WTC11 (cell line): ENCODE data around the gene SLC7A14. TPM values are rescaled to one million over a fixed set of nuclear protein-coding genes. Genes with fewer than 3 reads are reported as not detected.

ENCODE experiments used
- AR ChIP-seq: fragments of 250-450 bp; sonication (Bioruptor Pico); IDR thresholded peaks from 2 replicates; pipeline ENCODE4 v1.9.0; 2021; ENCODE audit warnings: mild to moderate bottlenecking
- ATF1 ChIP-seq: sonication (generic); formaldehyde crosslinking; IDR thresholded peaks from 2 replicates; pipeline ENCODE4 v1.8.1; 2023; ENCODE audit warnings: mild to moderate bottlenecking, moderate library complexity, missing genetic modification reagents
- ATF2 ChIP-seq: sonication (generic); formaldehyde crosslinking; IDR thresholded peaks from 2 replicates; pipeline ENCODE4 v1.8.1; 2022; ENCODE audit warnings: low read depth, missing genetic modification reagents, borderline replicate concordance
- E2F1 ChIP-seq: sonication (generic); formaldehyde crosslinking; IDR thresholded peaks from 2 replicates; pipeline ENCODE4 v1.8.0; 2022; ENCODE audit warnings: mild to moderate bottlenecking, missing genetic modification reagents
- ELF4 ChIP-seq: sonication (generic); formaldehyde crosslinking; IDR thresholded peaks from 2 replicates; pipeline ENCODE4 v1.8.1; 2022; ENCODE audit warnings: low read depth, mild to moderate bottlenecking, moderate library complexity, missing genetic modification reagents
- ESRRA ChIP-seq: sonication (generic); formaldehyde crosslinking; IDR thresholded peaks from 2 replicates; pipeline ENCODE4 v1.8.1; 2022; ENCODE audit warnings: mild to moderate bottlenecking, missing genetic modification reagents, borderline replicate concordance
- FOXP4 ChIP-seq: sonication (generic); formaldehyde crosslinking; IDR thresholded peaks from 2 replicates; pipeline ENCODE4 v1.8.0; 2022; ENCODE audit warnings: mild to moderate bottlenecking, missing genetic modification reagents
- GTF2I ChIP-seq: fragments of 250-450 bp; sonication (Bioruptor Pico); conservative IDR thresholded peaks from 2 replicates; pipeline ENCODE4 v1.4.0; 2021; ENCODE audit warnings: mild to moderate bottlenecking
- IRF2 ChIP-seq: sonication (generic); formaldehyde crosslinking; IDR thresholded peaks from 2 replicates; pipeline ENCODE4 v1.8.0; 2022; ENCODE audit warnings: low read depth, missing genetic modification reagents, borderline replicate concordance
- JUN ChIP-seq: sonication (generic); formaldehyde crosslinking; IDR thresholded peaks from 2 replicates; pipeline ENCODE4 v1.8.0; 2023; ENCODE audit warnings: mild to moderate bottlenecking, missing genetic modification reagents
- KAT7 ChIP-seq: sonication (generic); formaldehyde crosslinking; IDR thresholded peaks from 2 replicates; pipeline ENCODE4 v1.8.1; 2023; ENCODE audit warnings: missing genetic modification reagents, mild to moderate bottlenecking, borderline replicate concordance
- MYBL2 ChIP-seq: sonication (generic); formaldehyde crosslinking; IDR thresholded peaks from 2 replicates; pipeline ENCODE4 v1.8.1; 2023; ENCODE audit warnings: mild to moderate bottlenecking, moderate library complexity, missing genetic modification reagents
- NFATC4 ChIP-seq: fragments of 250-450 bp; sonication (Bioruptor Pico); IDR thresholded peaks from 2 replicates; pipeline ENCODE4 v1.9.0; 2021; ENCODE audit warnings: mild to moderate bottlenecking
- NFE2L1 ChIP-seq: sonication (generic); formaldehyde crosslinking; IDR thresholded peaks from 2 replicates; pipeline ENCODE4 v1.8.1; 2023; ENCODE audit warnings: missing genetic modification reagents
- NFYB ChIP-seq: sonication (generic); formaldehyde crosslinking; conservative IDR thresholded peaks from 2 replicates; pipeline ENCODE4 v1.8.0; 2022; ENCODE audit warnings: low read depth, missing genetic modification reagents
- NR1H2 ChIP-seq: sonication (generic); formaldehyde crosslinking; IDR thresholded peaks from 2 replicates; pipeline ENCODE4 v1.9.0; 2021; ENCODE audit warnings: mild to moderate bottlenecking, moderate library complexity, missing genetic modification reagents
- NR2C2 ChIP-seq: sonication (generic); formaldehyde crosslinking; IDR thresholded peaks from 2 replicates; pipeline ENCODE4 v1.8.0; 2022; ENCODE audit warnings: mild to moderate bottlenecking, missing genetic modification reagents
- NR3C1 ChIP-seq: sonication (generic); formaldehyde crosslinking; conservative IDR thresholded peaks from 2 replicates; pipeline ENCODE4 v1.8.1; 2023; ENCODE audit warnings: low read depth, mild to moderate bottlenecking, missing genetic modification reagents
- RELA ChIP-seq: sonication (generic); formaldehyde crosslinking; IDR thresholded peaks from 2 replicates; pipeline ENCODE4 v1.8.1; 2022; ENCODE audit warnings: missing genetic modification reagents, mild to moderate bottlenecking, borderline replicate concordance
- SOX15 ChIP-seq: fragments of 250-450 bp; sonication (Bioruptor Pico); IDR thresholded peaks from 2 replicates; pipeline ENCODE4 v1.9.0; 2021; ENCODE audit warnings: mild to moderate bottlenecking
- TEAD4 ChIP-seq: sonication (generic); formaldehyde crosslinking; IDR thresholded peaks from 2 replicates; pipeline ENCODE4 v1.8.0; 2022; ENCODE audit warnings: mild to moderate bottlenecking, missing genetic modification reagents
- ZNF121 ChIP-seq: sonication (generic); formaldehyde crosslinking; IDR thresholded peaks from 2 replicates; pipeline ENCODE4 v1.8.0; 2023; ENCODE audit warnings: missing genetic modification reagents
- ZNF219 ChIP-seq: sonication (generic); formaldehyde crosslinking; IDR thresholded peaks from 2 replicates; pipeline ENCODE4 v1.8.0; 2023; ENCODE audit warnings: missing genetic modification reagents, mild to moderate bottlenecking, borderline replicate concordance
- ZNF281 ChIP-seq: sonication (generic); formaldehyde crosslinking; IDR thresholded peaks from 2 replicates; pipeline ENCODE4 v1.8.0; 2023; ENCODE audit warnings: mild to moderate bottlenecking, missing genetic modification reagents
- total RNA-seq: library from RNA; stranded (reverse); gene quantifications from 3 replicates; pipeline ENCODE4 v1.2.3, GENCODE V29; 2021
- TF ChIP-seq, protein P1 (sequence below): fragments of 250-450 bp; sonication (Bioruptor Pico); IDR thresholded peaks from 2 replicates; pipeline ENCODE4 v1.8.0; 2021; ENCODE audit warnings: mild to moderate bottlenecking
- TF ChIP-seq, protein P2 (sequence below): sonication (generic); formaldehyde crosslinking; IDR thresholded peaks from 2 replicates; pipeline ENCODE4 v1.8.1; 2023; ENCODE audit warnings: mild to moderate bottlenecking, missing genetic modification reagents

The SLC7A14 gene
- total RNA-seq, 1 experiment from 2014 or later: 0.68 TPM

GRCh38 chr3:170418422-170419398 lies 167.2 kb downstream of the SLC7A14 start, which contains the start of gene CLDN11 (continued):
- TF ChIP-seq ZNF121 (CRISPR knock-in tag): peak; percentile 91
- TF ChIP-seq, protein P1, sequence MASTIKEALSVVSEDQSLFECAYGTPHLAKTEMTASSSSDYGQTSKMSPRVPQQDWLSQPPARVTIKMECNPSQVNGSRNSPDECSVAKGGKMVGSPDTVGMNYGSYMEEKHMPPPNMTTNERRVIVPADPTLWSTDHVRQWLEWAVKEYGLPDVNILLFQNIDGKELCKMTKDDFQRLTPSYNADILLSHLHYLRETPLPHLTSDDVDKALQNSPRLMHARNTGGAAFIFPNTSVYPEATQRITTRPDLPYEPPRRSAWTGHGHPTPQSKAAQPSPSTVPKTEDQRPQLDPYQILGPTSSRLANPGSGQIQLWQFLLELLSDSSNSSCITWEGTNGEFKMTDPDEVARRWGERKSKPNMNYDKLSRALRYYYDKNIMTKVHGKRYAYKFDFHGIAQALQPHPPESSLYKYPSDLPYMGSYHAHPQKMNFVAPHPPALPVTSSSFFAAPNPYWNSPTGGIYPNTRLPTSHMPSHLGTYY (CRISPR knock-in tag): no peak
- TF ChIP-seq RELA (CRISPR knock-in tag): peak; percentile 98
- TF ChIP-seq NR1H2 (CRISPR knock-in tag): no peak
- TF ChIP-seq ELF4 (CRISPR knock-in tag): no peak
- peak; percentile 90; the same call in 1 of the 2 replicates for TF ChIP-seq ESRRA (CRISPR knock-in tag)
- no peak for TF ChIP-seq SOX15 (CRISPR knock-in tag)
- TF ChIP-seq MYBL2: peak; percentile 97
- no peak for TF ChIP-seq NFATC4 (CRISPR knock-in tag)
- 0 out of 2 replicates have a peak, but pooled peaks have one; percentile 72 for TF ChIP-seq IRF2 (CRISPR knock-in tag)
- TF ChIP-seq FOXP4 (CRISPR knock-in tag): peak; percentile 98
- peak; percentile 89 for TF ChIP-seq ZNF219 (CRISPR knock-in tag)
- TF ChIP-seq NR3C1 (CRISPR knock-in tag): peak; percentile 90
- TF ChIP-seq ATF1 (CRISPR knock-in tag): no peak
- peak; percentile 87; the same call in 1 of the 2 replicates for TF ChIP-seq ZNF281 (CRISPR knock-in tag)
- peak; percentile 89 for TF ChIP-seq NFE2L1 (CRISPR knock-in tag)
- TF ChIP-seq JUN (CRISPR knock-in tag): 0 out of 2 replicates have a peak, but pooled peaks have one; percentile 59
- TF ChIP-seq E2F1 (CRISPR knock-in tag): peak; percentile 95
- peak; percentile 69; the same call in 1 of the 2 replicates for TF ChIP-seq KAT7 (CRISPR knock-in tag)
- no peak for TF ChIP-seq GTF2I (CRISPR knock-in tag)
- peak; percentile 58 for TF ChIP-seq NFYB (CRISPR knock-in tag)
- TF ChIP-seq, protein P2, sequence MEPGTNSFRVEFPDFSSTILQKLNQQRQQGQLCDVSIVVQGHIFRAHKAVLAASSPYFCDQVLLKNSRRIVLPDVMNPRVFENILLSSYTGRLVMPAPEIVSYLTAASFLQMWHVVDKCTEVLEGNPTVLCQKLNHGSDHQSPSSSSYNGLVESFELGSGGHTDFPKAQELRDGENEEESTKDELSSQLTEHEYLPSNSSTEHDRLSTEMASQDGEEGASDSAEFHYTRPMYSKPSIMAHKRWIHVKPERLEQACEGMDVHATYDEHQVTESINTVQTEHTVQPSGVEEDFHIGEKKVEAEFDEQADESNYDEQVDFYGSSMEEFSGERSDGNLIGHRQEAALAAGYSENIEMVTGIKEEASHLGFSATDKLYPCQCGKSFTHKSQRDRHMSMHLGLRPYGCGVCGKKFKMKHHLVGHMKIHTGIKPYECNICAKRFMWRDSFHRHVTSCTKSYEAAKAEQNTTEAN: peak; percentile 95; the same call in 1 of the 2 replicates
- TF ChIP-seq AR (CRISPR knock-in tag): no peak
- TF ChIP-seq TEAD4 (CRISPR knock-in tag): 0 out of 2 replicates have a peak, but pooled peaks have one; percentile 31
- peak; percentile 80 for TF ChIP-seq NR2C2
- peak; percentile 81; the same call in 1 of the 2 replicates for TF ChIP-seq ATF2 (CRISPR knock-in tag)
